SK-N-SH (cell line): ENCODE data around the gene RREB1.

Experiments used
- CTCF ChIP-seq: fragments of 200-600 bp; sonication (generic); IDR thresholded peaks from 2 replicates; pipeline ENCODE4 v1.6.1; 2017; ENCODE audit warnings: antibody characterized with exemption, mild to moderate bottlenecking, moderate library complexity
- EP300 ChIP-seq, 2 experiments: IDR thresholded peaks; 2 replicates each; pipeline versions ENCODE4 v1.4.0 to v1.6.1; 2012; ENCODE audit warnings: borderline replicate concordance in 1 of 2, low read depth in 1 of 2, low read length in 1 of 2
- MXI1 ChIP-seq: IDR thresholded peaks from 2 replicates; pipeline ENCODE4 v1.6.1; 2012; ENCODE audit warnings: mild to moderate bottlenecking, low read depth, low read length, improper control_type of control experiment

- TF ChIP-seq EP300 (IDR thresholded peaks at IDR 0.05; ENCODE audit: borderline replicate concordance in 1 of 2, low read depth in 1 of 2, low read length in 1 of 2) (no peak), CTCF (no peak), MXI1 (no peak)
Observed at GRCh38 chr6:7152462-7152861, 44.7 kb downstream of the RREB1 start.
